Measurements from ENCODE around the gene GET3.
A peak's percentile ranks its signal among the peaks of the same experiment; 100 is the strongest.
"Not testable (repeated sequence)": the region's sequence is repeated elsewhere in the genome, so short reads cannot be mapped to it uniquely, and the experiment has no call there.

Gene GET3

GRCh38 chr19:12715929-12716328, 21.4 kb upstream of the GET3 start:
- no peak for DNase-seq (ENCODE audit: low read depth in 2 of 2)

- DNase-seq (ENCODE audit: low read depth in 2 of 2) = no peak
Observed at GRCh38 chr19:12720296-12720695, 17.0 kb upstream of the GET3 start.

- DNase-seq (ENCODE audit: low read depth in 2 of 2) = no peak
Observed at GRCh38 chr19:12720851-12721655, 16.2 kb upstream of the GET3 start.

- no peak for DNase-seq (ENCODE audit: low read depth in 2 of 2)
Observed at GRCh38 chr19:12721656-12722565, 15.4 kb upstream of the GET3 start.

GRCh38 chr19:12722566-12723380, 14.5 kb upstream of the GET3 start:
- DNase-seq (ENCODE audit: low read depth in 2 of 2) = peak; percentile 82 to 89

- DNase-seq (ENCODE audit: low read depth in 2 of 2) = no peak
Observed at GRCh38 chr19:12723381-12723640, 14.0 kb upstream of the GET3 start.

- peak; percentile 29 to 36 for DNase-seq (ENCODE audit: low read depth in 2 of 2)
Observed at GRCh38 chr19:12723641-12724426, 13.5 kb upstream of the GET3 start, which contains the start of gene TNPO2. TNPO2 (minus strand) TSS chr19:12723932; CDS start chr19:12720977, 2,955 bp downstream.

- DNase-seq (ENCODE audit: low read depth in 2 of 2) = not testable (repeated sequence)
Observed at GRCh38 chr19:12725612-12726011, 11.7 kb upstream of the GET3 start.

GRCh38 chr19:12726988-12727316, 10.3 kb upstream of the GET3 start:
- DNase-seq (ENCODE audit: low read depth in 2 of 2) = no peak

GRCh38 chr19:12727745-12728433, 9.4 kb upstream of the GET3 start:
- DNase-seq (ENCODE audit: low read depth in 2 of 2) = no peak

GRCh38 chr19:12730064-12730463, 7.2 kb upstream of the GET3 start:
- DNase-seq (ENCODE audit: low read depth in 2 of 2) = no peak

- no peak for DNase-seq (ENCODE audit: low read depth in 2 of 2)
Observed at GRCh38 chr19:12731337-12731736, 6.0 kb upstream of the GET3 start.

GRCh38 chr19:12733369-12734214, 3.7 kb upstream of the GET3 start:
- no peak for DNase-seq (ENCODE audit: low read depth in 2 of 2)

- no peak for DNase-seq (ENCODE audit: low read depth in 2 of 2)
Observed at GRCh38 chr19:12737835-12738351, 596 bp downstream of the GET3 start.

- no peak for DNase-seq (ENCODE audit: low read depth in 2 of 2)
Observed at GRCh38 chr19:12745166-12745897, 8.0 kb downstream of the GET3 start.

- DNase-seq (ENCODE audit: low read depth in 2 of 2) = no peak
Observed at GRCh38 chr19:12748489-12748888, 11.2 kb downstream of the GET3 start.

GRCh38 chr19:12749938-12750521, 12.7 kb downstream of the GET3 start:
- no peak for DNase-seq (ENCODE audit: low read depth in 2 of 2)

- DNase-seq (ENCODE audit: low read depth in 2 of 2) = no peak
Observed at GRCh38 chr19:12750851-12751250, 13.6 kb downstream of the GET3 start.

- DNase-seq (ENCODE audit: low read depth in 2 of 2) = no peak
Observed at GRCh38 chr19:12751635-12752034, 14.3 kb downstream of the GET3 start, which contains the start of gene BEST2. BEST2 (plus strand) TSS chr19:12751791; CDS start chr19:12752593, 802 bp downstream.

Measured in stimulated activated CD8-positive, alpha-beta memory T cell treated with anti-CD3 and anti-CD28 coated beads, Interleukin-2, amount 100 ng/mL, for 1 hour (primary cell).